GM08714 (cell line): Measurements from ENCODE around the gene RAB15.

Source experiments
- H3K4me3 ChIP-seq: fragments of 200-500 bp; sonication (Bioruptor generic); 2 replicates; pipeline ENCODE4 v1.5.1; 2014; ENCODE audit warnings: mild to moderate bottlenecking, low read length, inconsistent platforms
- ZNF274 ChIP-seq: IDR thresholded peaks from 2 replicates; pipeline ENCODE4 v1.6.1; 2012; ENCODE audit warnings: mild to moderate bottlenecking, low read depth, low read length

Gene RAB15

GRCh38 chr14:64954491-64955240 lies 17.5 kb downstream of the RAB15 start:
- no peak for TF ChIP-seq ZNF274
- no peak overlapping the region for H3K4me3 ChIP-seq

- TF ChIP-seq ZNF274: no peak
- no peak overlapping the region for H3K4me3 ChIP-seq
These were observed 18.5 kb downstream of the RAB15 start for GRCh38 chr14:64953661-64954060.

GRCh38 chr14:64953310-64953654 lies 18.9 kb downstream of the RAB15 start:
- no peak overlapping the region for H3K4me3 ChIP-seq
- no peak for TF ChIP-seq ZNF274

GRCh38 chr14:64952598-64953309 lies 19.4 kb downstream of the RAB15 start:
- no peak overlapping the region for H3K4me3 ChIP-seq
- no peak for TF ChIP-seq ZNF274

- no peak overlapping the region for H3K4me3 ChIP-seq
- TF ChIP-seq ZNF274: no peak
These were observed 20.4 kb downstream of the RAB15 start for GRCh38 chr14:64951724-64952123.

- H3K4me3 ChIP-seq: no peak overlapping the region
- no peak for TF ChIP-seq ZNF274
These were observed 20.8 kb downstream of the RAB15 start for GRCh38 chr14:64951291-64951690.

- no peak overlapping the region for H3K4me3 ChIP-seq
- no peak for TF ChIP-seq ZNF274
These were observed 21.2 kb downstream of the RAB15 start for GRCh38 chr14:64950889-64951288.

GRCh38 chr14:64948612-64949210 lies 23.4 kb downstream of the RAB15 start:
- TF ChIP-seq ZNF274: no peak
- H3K4me3 ChIP-seq: no peak overlapping the region

- no peak for TF ChIP-seq ZNF274
These were observed 24.2 kb downstream of the RAB15 start for GRCh38 chr14:64947710-64948611.

GRCh38 chr14:64946310-64947045 lies 25.7 kb downstream of the RAB15 start:
- TF ChIP-seq ZNF274: no peak
- no peak overlapping the region for H3K4me3 ChIP-seq

More at GRCh38 chr14:64947710-64948611, 24.2 kb downstream of the RAB15 start:
- no peak overlapping the region for H3K4me3 ChIP-seq

GRCh38 chr14:64945431-64946178 lies 26.5 kb downstream of the RAB15 start:
- H3K4me3 ChIP-seq: no peak overlapping the region
- TF ChIP-seq ZNF274: no peak

GRCh38 chr14:64944861-64945260 lies 27.3 kb downstream of the RAB15 start:
- no peak for TF ChIP-seq ZNF274
- H3K4me3 ChIP-seq: no peak overlapping the region

- TF ChIP-seq ZNF274: no peak
- no peak overlapping the region for H3K4me3 ChIP-seq
These were observed 28.1 kb downstream of the RAB15 start for GRCh38 chr14:64944041-64944440.
